Measurements from ENCODE around the gene AKTIP.
"Not testable (repeated sequence)": the region's sequence is repeated elsewhere in the genome, so short reads cannot be mapped to it uniquely, and the experiment has no call there.

Gene AKTIP

DNA sequence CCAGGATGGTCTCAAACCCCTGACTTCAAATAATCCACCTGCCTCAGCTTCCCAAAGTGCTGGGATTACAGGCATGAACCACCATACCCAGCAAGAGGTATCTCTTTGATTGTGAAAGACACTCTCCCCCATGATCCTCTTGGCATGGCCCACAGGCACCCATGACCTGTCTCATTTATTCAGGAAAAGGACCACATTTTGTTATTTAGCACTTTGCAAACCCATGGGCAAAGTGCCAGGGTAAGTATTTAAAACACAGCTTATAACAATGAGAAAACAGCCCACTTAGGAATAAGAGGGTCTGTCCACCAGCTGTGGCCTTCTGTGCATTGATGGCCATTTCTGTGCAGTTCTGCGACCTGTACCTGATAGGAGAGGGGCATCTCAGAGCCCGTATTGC lies 12.8 kb upstream of the AKTIP start:
- in situ Hi-C loops (cut with HindIII; ENCODE audit: low sequenced_read_pairs), result no loop called here

DNA sequence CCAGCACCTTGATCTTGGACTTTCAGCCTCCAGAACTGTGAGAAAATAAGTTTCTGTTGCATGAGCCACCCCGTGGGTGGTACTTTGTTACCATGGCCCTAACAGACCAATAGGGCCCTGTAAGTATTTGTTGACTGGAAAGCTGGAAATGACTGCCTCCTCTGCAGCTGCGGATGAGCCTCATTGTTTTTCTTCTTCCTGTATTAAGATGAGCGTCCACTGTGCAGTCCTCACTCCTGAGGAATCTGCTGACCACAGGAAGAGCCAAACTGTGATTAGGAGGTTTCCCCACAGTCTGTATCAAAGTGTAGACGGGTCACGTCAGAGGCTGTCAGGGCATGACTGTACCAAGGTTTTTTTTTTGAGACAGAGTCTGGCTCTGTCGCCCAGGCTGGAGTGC lies 12.2 kb upstream of the AKTIP start:
- in situ Hi-C loops (cut with HindIII; ENCODE audit: low sequenced_read_pairs), result no loop called here

- in situ Hi-C loops (cut with HindIII; ENCODE audit: low sequenced_read_pairs), result not testable (repeated sequence)
Observed at GRCh38 chr16:53512795-53513194, 9.8 kb upstream of the AKTIP start.

DNA sequence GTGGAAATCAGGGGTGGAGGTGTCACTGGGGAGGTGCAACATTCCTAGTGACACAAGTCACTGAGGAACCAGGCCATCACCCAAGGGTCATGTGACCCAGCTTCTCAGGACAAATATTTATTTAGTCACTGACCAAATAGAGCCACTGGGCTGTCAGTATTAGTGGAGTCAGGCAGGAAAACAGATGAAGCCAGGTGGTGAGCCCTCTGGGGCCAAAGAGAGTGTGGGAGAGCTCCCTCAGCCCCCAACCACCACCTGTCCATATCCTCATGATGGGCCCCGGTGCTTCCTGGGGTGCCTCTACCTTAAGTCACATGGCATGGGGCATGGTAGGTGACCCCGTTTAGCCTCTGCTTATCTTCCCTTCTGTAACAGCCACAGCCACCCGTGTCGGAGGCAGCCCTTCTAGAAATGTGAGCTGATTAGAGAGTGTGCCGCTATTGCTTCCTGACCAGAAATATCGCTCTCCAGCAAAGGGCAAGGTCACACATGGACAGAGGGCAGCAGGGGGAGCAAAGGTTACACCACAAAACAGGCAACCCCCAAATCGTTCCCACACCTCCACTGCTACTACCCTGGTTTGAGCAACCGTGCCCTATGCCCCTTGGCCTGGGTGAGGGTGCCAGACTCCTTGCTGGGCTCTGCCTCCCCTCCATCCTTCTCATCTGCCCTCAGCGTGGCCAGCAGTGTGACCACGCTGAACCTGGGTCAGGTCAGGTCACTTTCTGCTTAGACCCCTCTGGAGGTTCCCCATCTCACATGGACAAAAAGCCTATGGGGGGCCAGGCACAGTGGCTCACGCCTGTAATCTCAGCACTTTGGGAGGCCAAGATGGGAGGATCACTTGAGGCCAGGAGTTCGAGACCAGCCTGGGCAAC lies 8.6 kb upstream of the AKTIP start:
- in situ Hi-C loops (cut with HindIII; ENCODE audit: low sequenced_read_pairs), result no loop called here

DNA sequence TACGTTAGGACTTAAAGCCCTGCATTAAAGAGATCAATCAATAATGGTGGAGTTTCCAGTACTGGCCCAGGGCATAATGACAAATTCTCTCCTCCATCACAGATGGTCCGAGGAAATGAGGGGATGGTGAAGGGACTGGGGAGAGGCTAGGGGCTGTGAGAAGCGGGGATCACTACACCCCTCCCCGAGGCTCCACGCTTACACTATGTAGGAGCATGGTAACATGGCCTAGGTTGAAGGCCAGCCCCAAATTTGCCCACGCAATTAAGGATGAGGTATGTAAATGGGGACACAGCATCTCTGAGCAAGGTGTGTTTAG lies 8.0 kb upstream of the AKTIP start:
- in situ Hi-C loops (cut with HindIII; ENCODE audit: low sequenced_read_pairs), result no loop called here

DNA sequence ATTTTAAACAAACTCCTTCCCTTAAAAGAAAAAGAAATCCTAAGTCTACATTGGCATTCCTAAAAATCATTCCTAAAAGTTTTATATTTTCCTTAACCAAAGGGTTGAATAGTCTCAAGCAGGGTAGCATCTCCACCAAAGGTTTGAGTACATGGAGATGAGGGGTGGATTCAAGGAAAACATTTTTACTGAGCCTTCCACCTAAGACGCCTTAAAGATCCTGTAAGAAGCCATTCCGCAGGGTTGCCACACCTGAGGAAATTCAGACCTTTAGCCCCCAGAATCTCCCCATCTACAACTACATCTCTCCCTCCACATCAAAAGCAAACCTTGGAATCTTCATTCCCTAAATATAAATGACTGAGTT lies 7.7 kb upstream of the AKTIP start:
- in situ Hi-C loops (cut with HindIII; ENCODE audit: low sequenced_read_pairs), result no loop called here

GRCh38 chr16:53509906-53510703 lies 7.1 kb upstream of the AKTIP start:
- in situ Hi-C loops (cut with HindIII; ENCODE audit: low sequenced_read_pairs), result no loop called here

GRCh38 chr16:53507464-53508179 lies 4.6 kb upstream of the AKTIP start:
- in situ Hi-C loops (cut with HindIII; ENCODE audit: low sequenced_read_pairs), result no loop called here

GRCh38 chr16:53506254-53506653 lies 3.2 kb upstream of the AKTIP start:
- in situ Hi-C loops (cut with HindIII; ENCODE audit: low sequenced_read_pairs), result no loop called here

DNA sequence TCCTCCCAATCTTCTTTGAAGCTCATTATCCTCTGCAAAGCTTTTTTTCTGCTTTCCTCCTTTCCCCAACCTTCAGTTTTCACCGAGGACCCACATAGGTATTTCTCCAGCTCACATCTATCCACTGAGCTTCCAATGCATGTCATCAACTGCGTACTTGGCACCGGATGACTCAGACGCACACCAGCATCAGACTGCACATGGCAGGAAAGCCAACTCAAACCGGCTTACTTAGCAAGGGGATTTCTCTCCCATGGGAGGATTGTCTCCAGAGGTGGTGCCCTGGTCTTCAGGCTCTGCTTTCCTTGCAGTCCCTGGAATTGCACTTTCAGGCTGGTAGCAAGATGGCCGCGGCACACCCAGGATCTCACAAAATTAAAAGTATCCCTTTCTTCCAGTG lies 1.7 kb upstream of the AKTIP start:
- in situ Hi-C loops (cut with HindIII; ENCODE audit: low sequenced_read_pairs), result no loop called here

GRCh38 chr16:53503991-53504663 lies 1.1 kb upstream of the AKTIP start:
- in situ Hi-C loops (cut with HindIII; ENCODE audit: low sequenced_read_pairs), result no loop called here

DNA sequence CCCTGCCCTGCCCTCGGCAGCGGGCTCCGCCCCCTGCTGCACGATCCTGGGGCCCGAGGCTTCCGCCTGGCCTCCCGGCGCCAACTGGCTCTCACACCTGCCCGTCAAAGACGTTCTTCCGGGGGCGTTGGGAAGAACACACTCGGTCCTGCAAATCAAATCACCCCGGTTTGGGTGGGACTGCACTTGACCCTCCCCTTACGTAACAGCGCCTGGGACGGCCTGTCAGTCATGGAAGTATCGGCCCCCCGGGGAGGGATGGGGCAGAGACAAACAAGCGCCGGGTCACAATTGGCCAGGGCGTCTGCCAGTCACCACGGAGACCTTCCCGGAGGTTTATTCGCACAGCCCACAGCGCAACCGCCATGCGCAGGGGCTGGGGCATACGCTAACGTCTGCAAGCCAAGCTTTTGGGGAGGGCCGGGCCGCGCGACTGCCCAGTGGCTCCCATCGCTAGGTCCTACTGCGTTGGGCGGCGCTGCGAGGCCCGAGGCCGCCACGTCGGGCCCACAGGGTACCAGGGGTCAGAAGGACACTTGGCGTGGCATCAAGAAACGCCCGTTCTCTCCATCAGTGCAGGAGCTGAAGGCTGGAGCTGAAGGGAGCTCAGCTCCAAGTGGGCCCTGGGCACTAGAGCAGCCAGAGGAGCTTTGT lies 388 bp upstream of the AKTIP start:
- in situ Hi-C loops (cut with HindIII; ENCODE audit: low sequenced_read_pairs), result no loop called here

DNA sequence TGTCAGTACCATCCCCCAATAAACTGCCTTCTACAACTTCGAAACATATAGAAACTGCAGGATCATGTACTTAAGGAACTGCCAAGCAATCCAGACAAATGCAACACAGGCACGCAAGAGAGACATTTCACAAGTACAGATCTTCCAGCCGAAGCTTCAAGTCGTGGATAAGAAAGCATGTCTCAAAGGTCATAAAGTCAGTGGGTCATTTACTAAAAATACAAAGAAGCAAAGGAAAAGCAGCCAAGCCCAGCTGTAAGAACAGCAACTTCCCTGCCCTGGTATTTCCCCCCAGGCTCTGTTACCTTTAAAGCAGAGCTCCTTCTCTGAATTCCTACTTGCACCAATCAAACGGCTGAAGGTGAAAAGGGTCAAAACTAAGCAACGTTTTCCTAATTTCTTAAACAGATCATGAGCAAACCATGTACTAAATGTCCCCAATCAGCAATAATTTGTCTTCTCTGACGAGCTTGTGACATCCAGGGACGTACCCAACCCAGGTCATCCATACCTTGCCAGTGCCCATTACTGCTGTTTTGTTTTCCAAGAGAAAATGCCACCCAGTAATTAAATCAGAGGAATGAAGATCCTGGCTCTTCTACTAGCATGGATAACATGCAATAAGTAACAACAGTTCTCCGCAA lies 1.7 kb downstream of the AKTIP start:
- in situ Hi-C loops (cut with HindIII; ENCODE audit: low sequenced_read_pairs), result no loop called here

GRCh38 chr16:53498984-53499383 lies 4.0 kb downstream of the AKTIP start:
- in situ Hi-C loops (cut with HindIII; ENCODE audit: low sequenced_read_pairs), result no loop called here

- in situ Hi-C loops (cut with HindIII; ENCODE audit: low sequenced_read_pairs), result no loop called here
Observed at GRCh38 chr16:53495325-53495724, 7.7 kb downstream of the AKTIP start.

GRCh38 chr16:53494636-53495035 lies 8.4 kb downstream of the AKTIP start:
- in situ Hi-C loops (cut with HindIII; ENCODE audit: low sequenced_read_pairs), result no loop called here

GRCh38 chr16:53492503-53492902 lies 10.5 kb downstream of the AKTIP start:
- in situ Hi-C loops (cut with HindIII; ENCODE audit: low sequenced_read_pairs), result no loop called here

- in situ Hi-C loops (cut with HindIII; ENCODE audit: low sequenced_read_pairs), result no loop called here
Observed at GRCh38 chr16:53489755-53490154, 13.3 kb downstream of the AKTIP start.

DNA sequence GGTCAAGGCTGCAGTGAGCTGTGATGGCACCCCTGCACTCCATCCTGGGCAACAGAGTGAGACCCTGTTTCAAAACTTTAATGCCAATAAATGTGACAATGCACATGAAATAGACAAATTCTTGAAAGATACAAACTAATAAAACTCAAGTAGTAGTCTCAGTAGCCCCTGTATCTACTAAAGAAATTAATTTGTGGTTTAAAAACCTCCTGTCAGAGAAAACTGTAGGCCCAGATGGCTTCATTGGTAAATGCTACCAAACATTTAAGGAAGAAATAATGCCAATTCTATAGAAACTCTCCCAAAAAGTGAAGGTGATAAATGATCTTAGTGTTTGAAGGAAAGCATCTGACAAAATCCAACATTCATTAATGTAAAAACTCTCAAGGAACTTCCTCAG lies 16.8 kb downstream of the AKTIP start:
- in situ Hi-C loops (cut with HindIII; ENCODE audit: low sequenced_read_pairs), result no loop called here

DNA sequence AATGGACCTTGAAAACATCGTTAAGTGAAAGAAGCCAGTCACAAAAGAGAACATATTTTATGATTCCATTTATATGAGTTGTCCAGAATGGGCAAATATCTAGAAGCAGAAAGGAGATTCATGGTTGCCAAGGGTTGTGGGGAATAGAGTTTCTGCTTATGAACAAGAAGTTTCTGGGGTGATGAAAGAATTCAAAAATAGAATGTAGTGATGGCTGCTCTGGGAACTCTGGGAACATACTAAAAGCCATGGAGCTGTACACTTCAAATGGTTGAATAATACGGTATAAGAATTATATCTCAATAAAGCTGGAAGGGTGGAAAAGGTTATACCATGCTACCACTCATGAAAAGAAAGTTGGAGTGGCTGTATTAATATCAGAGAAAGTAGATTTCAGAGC lies 18.5 kb downstream of the AKTIP start:
- in situ Hi-C loops (cut with HindIII; ENCODE audit: low sequenced_read_pairs), result no loop called here
